ENCODE data around the gene UAP1L1.

DNA sequence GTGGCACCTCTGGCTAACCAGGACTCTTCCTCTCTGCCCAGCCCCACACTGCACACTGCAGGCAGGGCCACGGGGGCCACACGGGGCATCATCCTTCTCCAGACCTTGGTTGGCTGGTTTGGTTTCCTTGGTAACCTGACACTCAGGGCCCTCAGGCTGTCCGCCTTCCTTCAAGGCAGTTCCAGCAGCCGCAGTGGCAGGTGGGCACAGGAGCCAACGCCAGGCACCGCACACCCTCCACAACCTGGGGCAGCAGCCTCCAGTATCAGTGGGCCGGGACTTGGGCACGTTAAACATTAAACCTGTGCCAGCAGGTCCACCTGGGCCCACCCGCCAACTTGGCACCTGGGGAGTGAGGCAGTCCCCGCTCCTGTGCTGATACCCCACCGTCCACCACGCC lies 33.3 kb upstream of the UAP1L1 start:
- TF ChIP-seq, protein P1, sequence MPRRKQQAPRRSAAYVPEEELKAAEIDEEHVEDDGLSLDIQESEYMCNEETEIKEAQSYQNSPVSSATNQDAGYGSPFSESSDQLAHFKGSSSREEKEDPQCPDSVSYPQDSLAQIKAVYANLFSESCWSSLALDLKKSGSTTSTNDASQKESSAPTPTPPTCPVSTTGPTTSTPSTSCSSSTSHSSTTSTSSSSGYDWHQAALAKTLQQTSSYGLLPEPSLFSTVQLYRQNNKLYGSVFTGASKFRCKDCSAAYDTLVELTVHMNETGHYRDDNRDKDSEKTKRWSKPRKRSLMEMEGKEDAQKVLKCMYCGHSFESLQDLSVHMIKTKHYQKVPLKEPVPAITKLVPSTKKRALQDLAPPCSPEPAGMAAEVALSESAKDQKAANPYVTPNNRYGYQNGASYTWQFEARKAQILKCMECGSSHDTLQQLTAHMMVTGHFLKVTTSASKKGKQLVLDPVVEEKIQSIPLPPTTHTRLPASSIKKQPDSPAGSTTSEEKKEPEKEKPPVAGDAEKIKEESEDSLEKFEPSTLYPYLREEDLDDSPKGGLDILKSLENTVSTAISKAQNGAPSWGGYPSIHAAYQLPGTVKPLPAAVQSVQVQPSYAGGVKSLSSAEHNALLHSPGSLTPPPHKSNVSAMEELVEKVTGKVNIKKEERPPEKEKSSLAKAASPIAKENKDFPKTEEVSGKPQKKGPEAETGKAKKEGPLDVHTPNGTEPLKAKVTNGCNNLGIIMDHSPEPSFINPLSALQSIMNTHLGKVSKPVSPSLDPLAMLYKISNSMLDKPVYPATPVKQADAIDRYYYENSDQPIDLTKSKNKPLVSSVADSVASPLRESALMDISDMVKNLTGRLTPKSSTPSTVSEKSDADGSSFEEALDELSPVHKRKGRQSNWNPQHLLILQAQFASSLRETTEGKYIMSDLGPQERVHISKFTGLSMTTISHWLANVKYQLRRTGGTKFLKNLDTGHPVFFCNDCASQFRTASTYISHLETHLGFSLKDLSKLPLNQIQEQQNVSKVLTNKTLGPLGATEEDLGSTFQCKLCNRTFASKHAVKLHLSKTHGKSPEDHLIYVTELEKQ (tag by site-specific recombination; IDR thresholded peaks at IDR 0.05; ENCODE audit: borderline replicate concordance) = no peak
- TF ChIP-seq GLI4 (tag by site-specific recombination; IDR thresholded peaks at IDR 0.05) (no peak), ZNF112 (tag by site-specific recombination; IDR thresholded peaks at IDR 0.05) (no peak), YY1 (tag by site-specific recombination; IDR thresholded peaks at IDR 0.05) (no peak), ZNF776 (tag by site-specific recombination; IDR thresholded peaks at IDR 0.05; ENCODE audit: borderline replicate concordance) (no peak), TRIM28 (IDR thresholded peaks at IDR 0.05; ENCODE audit: borderline replicate concordance, low read length) (no peak), ZNF777 (tag by site-specific recombination; IDR thresholded peaks at IDR 0.05; ENCODE audit: borderline replicate concordance) (no peak)
- TF ChIP-seq, protein P2, sequence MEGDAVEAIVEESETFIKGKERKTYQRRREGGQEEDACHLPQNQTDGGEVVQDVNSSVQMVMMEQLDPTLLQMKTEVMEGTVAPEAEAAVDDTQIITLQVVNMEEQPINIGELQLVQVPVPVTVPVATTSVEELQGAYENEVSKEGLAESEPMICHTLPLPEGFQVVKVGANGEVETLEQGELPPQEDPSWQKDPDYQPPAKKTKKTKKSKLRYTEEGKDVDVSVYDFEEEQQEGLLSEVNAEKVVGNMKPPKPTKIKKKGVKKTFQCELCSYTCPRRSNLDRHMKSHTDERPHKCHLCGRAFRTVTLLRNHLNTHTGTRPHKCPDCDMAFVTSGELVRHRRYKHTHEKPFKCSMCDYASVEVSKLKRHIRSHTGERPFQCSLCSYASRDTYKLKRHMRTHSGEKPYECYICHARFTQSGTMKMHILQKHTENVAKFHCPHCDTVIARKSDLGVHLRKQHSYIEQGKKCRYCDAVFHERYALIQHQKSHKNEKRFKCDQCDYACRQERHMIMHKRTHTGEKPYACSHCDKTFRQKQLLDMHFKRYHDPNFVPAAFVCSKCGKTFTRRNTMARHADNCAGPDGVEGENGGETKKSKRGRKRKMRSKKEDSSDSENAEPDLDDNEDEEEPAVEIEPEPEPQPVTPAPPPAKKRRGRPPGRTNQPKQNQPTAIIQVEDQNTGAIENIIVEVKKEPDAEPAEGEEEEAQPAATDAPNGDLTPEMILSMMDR (tag by site-specific recombination; IDR thresholded peaks at IDR 0.05) = no peak
- TF ChIP-seq, protein P3, sequence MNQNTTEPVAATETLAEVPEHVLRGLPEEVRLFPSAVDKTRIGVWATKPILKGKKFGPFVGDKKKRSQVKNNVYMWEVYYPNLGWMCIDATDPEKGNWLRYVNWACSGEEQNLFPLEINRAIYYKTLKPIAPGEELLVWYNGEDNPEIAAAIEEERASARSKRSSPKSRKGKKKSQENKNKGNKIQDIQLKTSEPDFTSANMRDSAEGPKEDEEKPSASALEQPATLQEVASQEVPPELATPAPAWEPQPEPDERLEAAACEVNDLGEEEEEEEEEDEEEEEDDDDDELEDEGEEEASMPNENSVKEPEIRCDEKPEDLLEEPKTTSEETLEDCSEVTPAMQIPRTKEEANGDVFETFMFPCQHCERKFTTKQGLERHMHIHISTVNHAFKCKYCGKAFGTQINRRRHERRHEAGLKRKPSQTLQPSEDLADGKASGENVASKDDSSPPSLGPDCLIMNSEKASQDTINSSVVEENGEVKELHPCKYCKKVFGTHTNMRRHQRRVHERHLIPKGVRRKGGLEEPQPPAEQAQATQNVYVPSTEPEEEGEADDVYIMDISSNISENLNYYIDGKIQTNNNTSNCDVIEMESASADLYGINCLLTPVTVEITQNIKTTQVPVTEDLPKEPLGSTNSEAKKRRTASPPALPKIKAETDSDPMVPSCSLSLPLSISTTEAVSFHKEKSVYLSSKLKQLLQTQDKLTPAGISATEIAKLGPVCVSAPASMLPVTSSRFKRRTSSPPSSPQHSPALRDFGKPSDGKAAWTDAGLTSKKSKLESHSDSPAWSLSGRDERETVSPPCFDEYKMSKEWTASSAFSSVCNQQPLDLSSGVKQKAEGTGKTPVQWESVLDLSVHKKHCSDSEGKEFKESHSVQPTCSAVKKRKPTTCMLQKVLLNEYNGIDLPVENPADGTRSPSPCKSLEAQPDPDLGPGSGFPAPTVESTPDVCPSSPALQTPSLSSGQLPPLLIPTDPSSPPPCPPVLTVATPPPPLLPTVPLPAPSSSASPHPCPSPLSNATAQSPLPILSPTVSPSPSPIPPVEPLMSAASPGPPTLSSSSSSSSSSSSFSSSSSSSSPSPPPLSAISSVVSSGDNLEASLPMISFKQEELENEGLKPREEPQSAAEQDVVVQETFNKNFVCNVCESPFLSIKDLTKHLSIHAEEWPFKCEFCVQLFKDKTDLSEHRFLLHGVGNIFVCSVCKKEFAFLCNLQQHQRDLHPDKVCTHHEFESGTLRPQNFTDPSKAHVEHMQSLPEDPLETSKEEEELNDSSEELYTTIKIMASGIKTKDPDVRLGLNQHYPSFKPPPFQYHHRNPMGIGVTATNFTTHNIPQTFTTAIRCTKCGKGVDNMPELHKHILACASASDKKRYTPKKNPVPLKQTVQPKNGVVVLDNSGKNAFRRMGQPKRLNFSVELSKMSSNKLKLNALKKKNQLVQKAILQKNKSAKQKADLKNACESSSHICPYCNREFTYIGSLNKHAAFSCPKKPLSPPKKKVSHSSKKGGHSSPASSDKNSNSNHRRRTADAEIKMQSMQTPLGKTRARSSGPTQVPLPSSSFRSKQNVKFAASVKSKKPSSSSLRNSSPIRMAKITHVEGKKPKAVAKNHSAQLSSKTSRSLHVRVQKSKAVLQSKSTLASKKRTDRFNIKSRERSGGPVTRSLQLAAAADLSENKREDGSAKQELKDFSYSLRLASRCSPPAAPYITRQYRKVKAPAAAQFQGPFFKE (tag by site-specific recombination; IDR thresholded peaks at IDR 0.05; ENCODE audit: borderline replicate concordance) = no peak
